Measurements from ENCODE around the gene NELL1.
"Not testable (repeated sequence)": the region's sequence is repeated elsewhere in the genome, so short reads cannot be mapped to it uniquely, and the experiment has no call there.

The NELL1 gene

DNA sequence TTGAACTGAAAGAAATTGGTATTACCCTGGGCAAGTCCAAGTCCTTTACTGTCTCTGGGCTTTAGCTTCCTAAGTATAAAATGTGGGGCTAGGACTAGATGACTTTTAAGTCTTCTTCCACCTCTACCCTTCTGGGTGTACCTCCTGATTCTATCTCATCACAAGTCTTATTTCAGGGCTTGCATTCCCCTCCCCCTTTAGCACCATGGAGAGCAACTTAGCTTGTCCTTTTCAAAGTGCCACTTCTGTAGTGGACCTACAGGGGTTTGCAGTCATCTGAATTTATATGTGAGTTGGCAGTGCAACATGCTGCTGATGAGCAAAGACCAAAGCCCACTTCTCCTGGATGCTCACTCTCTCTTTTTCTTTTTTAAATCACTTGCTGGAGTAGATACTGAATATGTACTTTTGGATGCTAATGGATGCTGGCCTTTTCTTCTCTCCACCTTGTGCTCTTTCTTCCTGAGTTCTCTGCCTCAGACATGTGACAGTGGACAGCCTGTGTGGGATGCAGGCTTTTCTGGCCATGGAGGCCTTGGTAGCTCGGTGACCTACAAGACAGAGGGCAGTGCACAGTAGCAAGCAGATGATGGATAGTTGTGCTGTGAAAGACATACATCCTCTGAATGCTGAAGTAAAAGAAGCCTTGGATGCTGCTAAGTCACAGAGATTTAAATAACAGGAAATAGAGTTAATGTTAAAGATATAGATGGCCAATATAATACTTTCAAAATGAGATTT, 185.0 kb downstream of the NELL1 start:
- Histone ChIP-seq H3K9me3 (ENCODE audit: control insufficient read depth in 1 of 2, low read length in 2 of 2) (peaks cover 0 to 2% of the 10 kb centered on the region in 2 donors), H3K9ac (ENCODE audit: low read depth in 1 of 2, low read length in 2 of 2) (no peak overlapping the region), H3K4me3 (ENCODE audit: low read depth in 1 of 2, low read length in 2 of 2) (no peak overlapping the region), H3K27ac (ENCODE audit: low read depth, low read length) (no peak overlapping the region), H3K27me3 (ENCODE audit: control insufficient read depth in 1 of 2, insufficient read depth in 2 of 2, low read length in 2 of 2) (no peaks in the 10 kb centered on the region), H3K4me1 (ENCODE audit: control insufficient read depth in 1 of 2, insufficient read depth in 2 of 2, low read length in 2 of 2) (no peaks in the 10 kb centered on the region), H3K36me3 (ENCODE audit: control insufficient read depth in 1 of 2, insufficient read depth in 2 of 2, low read length in 2 of 2) (no peaks in the 10 kb centered on the region)

DNA sequence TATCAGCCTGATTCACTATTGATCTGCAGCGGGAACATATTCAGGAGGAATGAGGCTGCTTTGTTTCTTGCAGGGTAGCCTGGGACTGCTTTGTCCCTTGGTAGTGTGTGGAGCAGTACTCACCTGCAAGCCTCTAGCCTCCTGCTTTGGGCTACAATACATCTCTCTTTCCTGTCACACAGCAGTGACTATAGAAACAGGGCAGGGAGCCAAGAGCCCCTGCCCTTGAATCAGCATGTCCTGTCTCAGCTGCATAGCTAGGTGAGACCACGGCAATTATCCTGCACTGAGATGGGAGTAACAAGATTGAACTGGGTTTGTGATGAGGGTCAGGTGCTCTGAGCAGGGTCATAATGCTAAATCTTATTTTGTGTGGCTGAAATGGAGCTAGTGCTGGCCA, 191.9 kb downstream of the NELL1 start:
- no peak overlapping the region for H3K4me3 ChIP-seq (ENCODE audit: low read depth in 1 of 2, low read length in 2 of 2)
- no peak overlapping the region for H3K27ac ChIP-seq (ENCODE audit: low read depth, low read length)
- H3K9ac ChIP-seq (ENCODE audit: low read depth in 1 of 2, low read length in 2 of 2), result no peak overlapping the region
- peaks cover 2 to 5% of the 10 kb centered on the region in 2 donors for H3K9me3 ChIP-seq (ENCODE audit: control insufficient read depth in 1 of 2, low read length in 2 of 2)
- H3K4me1 ChIP-seq (ENCODE audit: control insufficient read depth in 1 of 2, insufficient read depth in 2 of 2, low read length in 2 of 2), result no peaks in the 10 kb centered on the region
- no peaks in the 10 kb centered on the region for H3K27me3 ChIP-seq (ENCODE audit: control insufficient read depth in 1 of 2, insufficient read depth in 2 of 2, low read length in 2 of 2)
- no peaks in the 10 kb centered on the region for H3K36me3 ChIP-seq (ENCODE audit: control insufficient read depth in 1 of 2, insufficient read depth in 2 of 2, low read length in 2 of 2)

- not testable (repeated sequence) for H3K4me1 ChIP-seq (ENCODE audit: control insufficient read depth in 1 of 2, insufficient read depth in 2 of 2, low read length in 2 of 2); H3K27ac ChIP-seq (ENCODE audit: low read depth, low read length)
Observed at GRCh38 chr11:20862263-20862662, 192.9 kb downstream of the NELL1 start.

GRCh38 chr11:20864628-20865027, 195.2 kb downstream of the NELL1 start:
- Histone ChIP-seq H3K27ac (ENCODE audit: low read depth, low read length) (no peak overlapping the region), H3K27me3 (ENCODE audit: control insufficient read depth in 1 of 2, insufficient read depth in 2 of 2, low read length in 2 of 2) (no peaks in the 10 kb centered on the region), H3K9ac (ENCODE audit: low read depth in 1 of 2, low read length in 2 of 2) (no peak overlapping the region), H3K4me1 (ENCODE audit: control insufficient read depth in 1 of 2, insufficient read depth in 2 of 2, low read length in 2 of 2) (no peaks in the 10 kb centered on the region), H3K9me3 (ENCODE audit: control insufficient read depth in 1 of 2, low read length in 2 of 2) (peaks cover 0 to 5% of the 10 kb centered on the region in 2 donors), H3K4me3 (ENCODE audit: low read depth in 1 of 2, low read length in 2 of 2) (no peak overlapping the region), H3K36me3 (ENCODE audit: control insufficient read depth in 1 of 2, insufficient read depth in 2 of 2, low read length in 2 of 2) (no peaks in the 10 kb centered on the region)

More at GRCh38 chr11:20862263-20862662, 192.9 kb downstream of the NELL1 start:
- H3K9ac ChIP-seq (ENCODE audit: low read depth in 1 of 2, low read length in 2 of 2); H3K36me3 ChIP-seq (ENCODE audit: control insufficient read depth in 1 of 2, insufficient read depth in 2 of 2, low read length in 2 of 2); H3K4me3 ChIP-seq (ENCODE audit: low read depth in 1 of 2, low read length in 2 of 2); H3K27me3 ChIP-seq (ENCODE audit: control insufficient read depth in 1 of 2, insufficient read depth in 2 of 2, low read length in 2 of 2); H3K9me3 ChIP-seq (ENCODE audit: control insufficient read depth in 1 of 2, low read length in 2 of 2): not testable (repeated sequence)

GRCh38 chr11:20865161-20865560, 195.8 kb downstream of the NELL1 start:
- no peak overlapping the region for H3K9ac ChIP-seq (ENCODE audit: low read depth in 1 of 2, low read length in 2 of 2)
- H3K36me3 ChIP-seq (ENCODE audit: control insufficient read depth in 1 of 2, insufficient read depth in 2 of 2, low read length in 2 of 2), result no peaks in the 10 kb centered on the region
- peaks cover 0 to 5% of the 10 kb centered on the region in 2 donors for H3K9me3 ChIP-seq (ENCODE audit: control insufficient read depth in 1 of 2, low read length in 2 of 2)

GRCh38 chr11:20869123-20869522, 199.7 kb downstream of the NELL1 start:
- no peak overlapping the region for H3K4me3 ChIP-seq (ENCODE audit: low read depth in 1 of 2, low read length in 2 of 2)
- H3K9ac ChIP-seq (ENCODE audit: low read depth in 1 of 2, low read length in 2 of 2), result no peak overlapping the region
- no peaks in the 10 kb centered on the region for H3K36me3 ChIP-seq (ENCODE audit: control insufficient read depth in 1 of 2, insufficient read depth in 2 of 2, low read length in 2 of 2)
- H3K9me3 ChIP-seq (ENCODE audit: control insufficient read depth in 1 of 2, low read length in 2 of 2), result peaks cover 0 to 5% of the 10 kb centered on the region in 2 donors
- no peaks in the 10 kb centered on the region for H3K27me3 ChIP-seq (ENCODE audit: control insufficient read depth in 1 of 2, insufficient read depth in 2 of 2, low read length in 2 of 2)
- no peak overlapping the region for H3K27ac ChIP-seq (ENCODE audit: low read depth, low read length)
- H3K4me1 ChIP-seq (ENCODE audit: control insufficient read depth in 1 of 2, insufficient read depth in 2 of 2, low read length in 2 of 2), result no peaks in the 10 kb centered on the region

More at GRCh38 chr11:20865161-20865560, 195.8 kb downstream of the NELL1 start:
- no peak overlapping the region for H3K27ac ChIP-seq (ENCODE audit: low read depth, low read length)
- H3K4me1 ChIP-seq (ENCODE audit: control insufficient read depth in 1 of 2, insufficient read depth in 2 of 2, low read length in 2 of 2), result no peaks in the 10 kb centered on the region
- H3K4me3 ChIP-seq (ENCODE audit: low read depth in 1 of 2, low read length in 2 of 2), result no peak overlapping the region
- H3K27me3 ChIP-seq (ENCODE audit: control insufficient read depth in 1 of 2, insufficient read depth in 2 of 2, low read length in 2 of 2), result no peaks in the 10 kb centered on the region

DNA sequence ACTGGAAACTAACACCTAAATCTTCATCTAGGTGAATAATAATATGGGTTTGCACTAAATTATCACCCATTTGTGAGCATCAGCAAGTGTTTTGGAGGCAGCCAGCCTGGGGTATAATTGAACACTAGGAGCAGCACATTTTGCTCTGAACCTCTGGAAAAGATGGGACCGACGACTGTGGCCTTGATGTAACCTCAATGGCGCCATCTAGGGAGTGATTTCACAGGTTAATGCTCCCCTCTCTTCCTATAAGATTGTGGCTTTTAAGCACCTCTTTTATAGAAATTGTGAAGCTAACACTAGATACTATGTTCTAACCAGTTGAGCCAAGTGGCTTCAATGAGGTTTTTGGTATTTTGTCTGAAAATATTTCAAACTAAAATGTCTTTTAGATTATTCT, 203.7 kb downstream of the NELL1 start:
- Histone ChIP-seq H3K27ac (ENCODE audit: low read depth, low read length) (no peak overlapping the region), H3K9me3 (ENCODE audit: control insufficient read depth in 1 of 2, low read length in 2 of 2) (no peaks in the 10 kb centered on the region), H3K36me3 (ENCODE audit: control insufficient read depth in 1 of 2, insufficient read depth in 2 of 2, low read length in 2 of 2) (no peaks in the 10 kb centered on the region), H3K9ac (ENCODE audit: low read depth in 1 of 2, low read length in 2 of 2) (no peak overlapping the region), H3K27me3 (ENCODE audit: control insufficient read depth in 1 of 2, insufficient read depth in 2 of 2, low read length in 2 of 2) (no peaks in the 10 kb centered on the region), H3K4me1 (ENCODE audit: control insufficient read depth in 1 of 2, insufficient read depth in 2 of 2, low read length in 2 of 2) (no peaks in the 10 kb centered on the region), H3K4me3 (ENCODE audit: low read depth in 1 of 2, low read length in 2 of 2) (no peak overlapping the region)

GRCh38 chr11:20874358-20874757, 205.0 kb downstream of the NELL1 start:
- Histone ChIP-seq H3K4me3 (ENCODE audit: low read depth in 1 of 2, low read length in 2 of 2) (no peak overlapping the region), H3K27ac (ENCODE audit: low read depth, low read length) (no peak overlapping the region), H3K36me3 (ENCODE audit: control insufficient read depth in 1 of 2, insufficient read depth in 2 of 2, low read length in 2 of 2) (no peaks in the 10 kb centered on the region), H3K27me3 (ENCODE audit: control insufficient read depth in 1 of 2, insufficient read depth in 2 of 2, low read length in 2 of 2) (no peaks in the 10 kb centered on the region), H3K9me3 (ENCODE audit: control insufficient read depth in 1 of 2, low read length in 2 of 2) (no peaks in the 10 kb centered on the region), H3K9ac (ENCODE audit: low read depth in 1 of 2, low read length in 2 of 2) (no peak overlapping the region), H3K4me1 (ENCODE audit: control insufficient read depth in 1 of 2, insufficient read depth in 2 of 2, low read length in 2 of 2) (no peaks in the 10 kb centered on the region)

DNA sequence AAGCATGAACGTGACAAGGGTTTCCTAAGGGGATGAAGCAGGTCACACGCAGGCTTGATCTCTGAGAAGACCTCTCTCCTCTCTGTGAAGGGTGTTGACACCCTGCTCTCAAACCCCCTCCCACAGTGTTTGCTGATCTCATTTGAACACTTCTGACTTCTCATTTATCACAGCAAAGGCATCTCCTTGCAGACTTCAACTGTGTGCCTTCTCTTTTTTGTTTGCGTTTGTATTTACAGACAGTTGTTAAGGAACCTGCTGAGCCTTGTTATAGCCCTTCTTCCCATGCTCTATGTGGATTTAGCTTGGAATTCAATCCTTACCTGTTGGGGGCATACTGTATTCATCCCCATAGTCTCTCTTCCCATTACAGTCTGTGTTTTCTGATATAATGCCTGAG, 206.5 kb downstream of the NELL1 start:
- no peak overlapping the region for H3K27ac ChIP-seq (ENCODE audit: low read depth, low read length)
- no peaks in the 10 kb centered on the region for H3K27me3 ChIP-seq (ENCODE audit: control insufficient read depth in 1 of 2, insufficient read depth in 2 of 2, low read length in 2 of 2)
- H3K9ac ChIP-seq (ENCODE audit: low read depth in 1 of 2, low read length in 2 of 2), result no peak overlapping the region
- no peak overlapping the region for H3K4me3 ChIP-seq (ENCODE audit: low read depth in 1 of 2, low read length in 2 of 2)
- H3K9me3 ChIP-seq (ENCODE audit: control insufficient read depth in 1 of 2, low read length in 2 of 2), result no peaks in the 10 kb centered on the region
- no peaks in the 10 kb centered on the region for H3K36me3 ChIP-seq (ENCODE audit: control insufficient read depth in 1 of 2, insufficient read depth in 2 of 2, low read length in 2 of 2)
- H3K4me1 ChIP-seq (ENCODE audit: control insufficient read depth in 1 of 2, insufficient read depth in 2 of 2, low read length in 2 of 2), result no peaks in the 10 kb centered on the region

GRCh38 chr11:20876738-20877137, 207.4 kb downstream of the NELL1 start:
- H3K27ac ChIP-seq (ENCODE audit: low read depth, low read length), result no peak overlapping the region
- no peaks in the 10 kb centered on the region for H3K27me3 ChIP-seq (ENCODE audit: control insufficient read depth in 1 of 2, insufficient read depth in 2 of 2, low read length in 2 of 2)
- no peaks in the 10 kb centered on the region for H3K36me3 ChIP-seq (ENCODE audit: control insufficient read depth in 1 of 2, insufficient read depth in 2 of 2, low read length in 2 of 2)
- H3K9me3 ChIP-seq (ENCODE audit: control insufficient read depth in 1 of 2, low read length in 2 of 2), result no peaks in the 10 kb centered on the region
- no peaks in the 10 kb centered on the region for H3K4me1 ChIP-seq (ENCODE audit: control insufficient read depth in 1 of 2, insufficient read depth in 2 of 2, low read length in 2 of 2)
- H3K9ac ChIP-seq (ENCODE audit: low read depth in 1 of 2, low read length in 2 of 2), result no peak overlapping the region
- H3K4me3 ChIP-seq (ENCODE audit: low read depth in 1 of 2, low read length in 2 of 2), result no peak overlapping the region

All from duodenal mucosa (tissue), 2 donors.